IMR-90 (cell line): ENCODE data around the gene LRP6. TPM values are rescaled to one million over a fixed set of nuclear protein-coding genes. Genes with fewer than 3 reads are reported as not detected.
"Not testable (repeated sequence)": the region's sequence is repeated elsewhere in the genome, so short reads cannot be mapped to it uniquely, and the experiment has no call there.

ENCODE experiments used
- ATAC-seq: fragments of 200-7000 bp; cut with Tn5 transposase; 2 replicates; pipeline ENCODE4 v1.9.1; 2020; ENCODE audit warnings: low read depth, mild to moderate bottlenecking, moderate library complexity
- BruUV-seq: library from RNA; stranded (reverse); fragments of 400-500 nt; replicated peaks from 2 replicates; lab custom pipeline; 2021; lab: Mats Ljungman, UMichigan
- CTCF ChIA-PET: fragments of 300-600 bp; formaldehyde crosslinking; extraction: SDS; loops from one replicate; lab custom pipeline; 2021; ENCODE audit warnings: antibody characterized with exemption; lab: Yijun Ruan, JAX
- POLR2A ChIA-PET: fragments of 300-600 bp; sonication (Branson Sonifier 250); formaldehyde crosslinking; loops from one replicate; lab custom pipeline; 2022; ENCODE audit warnings: antibody characterized with exemption; ENCODE audit not compliant: unreplicated experiment; lab: Charles Lee
- DNase-seq: peaks from one replicate; pipeline ENCODE4 v3.0.0; 2013
- H2AFZ ChIP-seq: replicated peaks from 2 replicates; pipeline ENCODE3; 2013; ENCODE audit warnings: low read length, mild to moderate bottlenecking; ENCODE audit not compliant: poor library complexity
- H2AK5ac ChIP-seq: 2 replicates; pipeline ENCODE4 v1.6.1; 2013; ENCODE audit warnings: low read depth, low read length, inconsistent platforms
- H2AK9ac ChIP-seq: replicated peaks from 2 replicates; pipeline ENCODE3; 2013; ENCODE audit warnings: mild to moderate bottlenecking, low read depth, low read length, moderate library complexity; ENCODE audit not compliant: poor library complexity
- H2BK120ac ChIP-seq: 2 replicates; pipeline ENCODE4 v1.6.1; 2013; ENCODE audit warnings: low read depth, low read length, inconsistent platforms
- H2BK15ac ChIP-seq: 3 replicates; pipeline ENCODE4 v1.6.1; 2013; ENCODE audit warnings: low read depth, low read length, inconsistent platforms
- H2BK20ac ChIP-seq: 2 replicates; pipeline ENCODE4 v1.6.1; 2013; ENCODE audit warnings: low read depth, mild to moderate bottlenecking, inconsistent platforms, low read length, moderate library complexity
- H2BK5ac ChIP-seq: 2 replicates; pipeline ENCODE4 v1.6.1; 2013; ENCODE audit warnings: mild to moderate bottlenecking, low read depth, low read length, inconsistent platforms; ENCODE audit not compliant: poor library complexity, severe bottlenecking
- H3K14ac ChIP-seq: replicated peaks from 2 replicates; pipeline ENCODE4 v1.6.1; 2013; ENCODE audit warnings: low read depth, low read length, inconsistent platforms
- H3K18ac ChIP-seq: 2 replicates; pipeline ENCODE4 v1.6.1; 2013; ENCODE audit warnings: low read depth, low read length, control low read depth
- H3K23ac ChIP-seq: 2 replicates; pipeline ENCODE4 v1.6.1; 2013; ENCODE audit warnings: low read depth, low read length, inconsistent platforms
- H3K27ac ChIP-seq: 2 replicates; pipeline ENCODE4 v1.5.1; 2013; ENCODE audit warnings: mild to moderate bottlenecking, control low read depth, low read length; ENCODE audit not compliant: insufficient read depth
- H3K27me3 ChIP-seq: 2 replicates; pipeline ENCODE4 v1.6.1; 2013; ENCODE audit warnings: low read length; ENCODE audit not compliant: control insufficient read depth, insufficient read depth
- H3K36me3 ChIP-seq: 2 replicates; pipeline ENCODE4 v1.6.1; 2013; ENCODE audit warnings: low read length, mixed read lengths; ENCODE audit not compliant: control insufficient read depth, insufficient read depth
- H3K4ac ChIP-seq: 2 replicates; pipeline ENCODE4 v1.6.1; 2013; ENCODE audit warnings: low read depth, low read length, inconsistent platforms
- H3K4me1 ChIP-seq: 2 replicates; pipeline ENCODE4 v1.6.1; 2013; ENCODE audit warnings: low read length, mixed read lengths; ENCODE audit not compliant: control insufficient read depth, insufficient read depth
- H3K4me2 ChIP-seq: 2 replicates; pipeline ENCODE4 v1.6.1; 2013; ENCODE audit warnings: low read depth, mild to moderate bottlenecking, control low read depth, low read length, moderate library complexity
- H3K4me3 ChIP-seq: 2 replicates; pipeline ENCODE4 v1.5.1; 2013; ENCODE audit warnings: low read depth, mild to moderate bottlenecking, control low read depth, low read length, moderate library complexity; ENCODE audit not compliant: insufficient read depth
- H3K56ac ChIP-seq: 2 replicates; pipeline ENCODE4 v1.6.1; 2013; ENCODE audit warnings: low read length, inconsistent platforms; ENCODE audit not compliant: insufficient read depth; ENCODE audit errors: extremely low read depth
- H3K79me1 ChIP-seq, 2 experiments: 2 replicates each; pipeline ENCODE4 v1.6.1; 2013; ENCODE audit warnings: low read length in 2 of 2, inconsistent platforms in 1 of 2, low read depth in 1 of 2
- H3K9ac ChIP-seq: 2 replicates; pipeline ENCODE4 v1.6.1; 2013; ENCODE audit warnings: low read depth, low read length, control low read depth
- H3K9me1 ChIP-seq: 2 replicates; pipeline ENCODE4 v1.6.1; 2013; ENCODE audit warnings: low read length, inconsistent platforms; ENCODE audit not compliant: insufficient read depth
- H3K9me3 ChIP-seq: 2 replicates; pipeline ENCODE4 v1.6.1; 2013; ENCODE audit warnings: low read length; ENCODE audit not compliant: control insufficient read depth, insufficient read depth
- H4K20me1 ChIP-seq: 2 replicates; pipeline ENCODE4 v1.6.1; 2013; ENCODE audit warnings: low read length, inconsistent platforms; ENCODE audit not compliant: insufficient read depth
- H4K5ac ChIP-seq: 2 replicates; pipeline ENCODE4 v1.6.1; 2013; ENCODE audit warnings: mild to moderate bottlenecking, low read depth, low read length, control low read depth
- H4K8ac ChIP-seq, 2 experiments: 2 replicates each; pipeline ENCODE4 v1.6.1; 2013; ENCODE audit warnings: low read depth in 2 of 2, low read length in 2 of 2, control low read depth in 1 of 2, inconsistent platforms in 1 of 2
- H4K91ac ChIP-seq: 2 replicates; pipeline ENCODE4 v1.6.1; 2013; ENCODE audit warnings: low read depth, low read length, inconsistent platforms; ENCODE audit not compliant: insufficient read depth
- WGBS, 2 experiments: methylation state at CpG; one replicate each; pipeline versions ENCODE4 v1.1.5 to v1.1.7; 2013; ENCODE audit warnings: missing lambda C conversion rate in 2 of 2; ENCODE audit not compliant: insufficient read length in 1 of 2; ENCODE audit errors: extremely low coverage in 2 of 2; 5-methylcytosine and 5-hydroxymethylcytosine counted together
- dilution Hi-C: fragments of 300-500 bp; cut with HindIII; formaldehyde crosslinking; loops from one replicate; pipeline ENCODE4 v1.14.3; 2018; ENCODE audit warnings: low sequenced_read_pairs; ENCODE audit not compliant: unreplicated experiment
- in situ Hi-C: fragments of 300-500 bp; cut with MboI; formaldehyde crosslinking; loops from 3 replicates; pipeline ENCODE4 v1.14.3; 2019; ENCODE audit warnings: low sequenced_read_pairs, inconsistent platforms, mixed read lengths
- intact Hi-C: fragments of 100-400 bp; cut with micrococcal nuclease; formaldehyde crosslinking; loops from 2 replicates; pipeline ENCODE4 v1.10.0; 2022
- polyA plus RNA-seq, 3 experiments: library from polyadenylated mRNA; depleted of rRNA; stranded (reverse); fragments of >200 nt; gene quantifications; 2 replicates each; pipeline ENCODE4 v1.2.3, GENCODE V29; 2012; ENCODE audit warnings: low replicate concordance in 1 of 3
- total RNA-seq: library from RNA; depleted of rRNA; stranded (reverse); fragments of >200 nt; gene quantifications from 2 replicates; pipeline ENCODE4 v1.2.3, GENCODE V29; 2012

LRP6 gene
- total and polyA plus RNA-seq, 2 of the 4 experiments (the other 2 are of a cell fraction), result 14.2 to 32.1 TPM

- intact Hi-C loops, CTCF ChIA-PET, H3K4me1 ChIP-seq: not testable (repeated sequence)
Measured at GRCh38 chr12:12110923-12111555, 155.8 kb downstream of the LRP6 start.

More at GRCh38 chr12:12110923-12111555, 155.8 kb downstream of the LRP6 start:
- H2AFZ ChIP-seq, H2AK9ac ChIP-seq, BruUV-seq, H2AK5ac ChIP-seq, dilution Hi-C loops, H3K36me3 ChIP-seq, H4K91ac ChIP-seq, H3K9ac ChIP-seq, H3K79me1 ChIP-seq, H2BK15ac ChIP-seq, POLR2A ChIA-PET, DNase-seq, H3K27ac ChIP-seq, H2BK120ac ChIP-seq, H3K14ac ChIP-seq, H2BK5ac ChIP-seq, H3K27me3 ChIP-seq, H3K4ac ChIP-seq, H3K56ac ChIP-seq, H3K4me3 ChIP-seq, H3K23ac ChIP-seq, H3K4me2 ChIP-seq, H4K8ac ChIP-seq, H2BK20ac ChIP-seq, in situ Hi-C loops, ATAC-seq, H4K5ac ChIP-seq, H3K18ac ChIP-seq, H4K20me1 ChIP-seq, H3K9me1 ChIP-seq: not testable (repeated sequence)
- WGBS, 2 experiments, result 93 to 100% methylated on average over 1 to 5 of the region's 37 CpGs
- H3K9me3 ChIP-seq, result peaks cover 14% of the 10 kb centered on the region
